Inflammatory macrophage treated with lipopolysaccharide for 4 hours (primary cell): ENCODE measurements around the gene ADGRG3.

Source experiments
- DNase-seq: peaks from one replicate; pipeline ENCODE4 v3.0.0-alpha.2; 2020

The ADGRG3 gene

GRCh38 chr16:57646388-57647039 lies 21.6 kb upstream of the ADGRG3 start:
- no peak for DNase-seq

- no peak for DNase-seq
Measured at GRCh38 chr16:57647136-57647875, 20.8 kb upstream of the ADGRG3 start.

- peak; percentile 56 for DNase-seq
Measured at GRCh38 chr16:57648125-57648524, 20.0 kb upstream of the ADGRG3 start.

- DNase-seq = peak; percentile 77
Measured at GRCh38 chr16:57648581-57649442, 19.3 kb upstream of the ADGRG3 start.

- no peak for DNase-seq
Measured at GRCh38 chr16:57649443-57649751, 18.7 kb upstream of the ADGRG3 start.

- DNase-seq = no peak
Measured at GRCh38 chr16:57649846-57650245, 18.3 kb upstream of the ADGRG3 start.

- DNase-seq = no peak
Measured at GRCh38 chr16:57651344-57652333, 16.5 kb upstream of the ADGRG3 start.

- DNase-seq = no peak
Measured at GRCh38 chr16:57652695-57653471, 15.2 kb upstream of the ADGRG3 start.

- no peak for DNase-seq
Measured at GRCh38 chr16:57653936-57654335, 14.2 kb upstream of the ADGRG3 start.

GRCh38 chr16:57656342-57656955 lies 11.7 kb upstream of the ADGRG3 start:
- DNase-seq = no peak

GRCh38 chr16:57657228-57657627 lies 10.9 kb upstream of the ADGRG3 start:
- DNase-seq = no peak

GRCh38 chr16:57658130-57658877 lies 9.8 kb upstream of the ADGRG3 start:
- no peak for DNase-seq

GRCh38 chr16:57658878-57659674 lies 9.0 kb upstream of the ADGRG3 start:
- no peak for DNase-seq

- DNase-seq = no peak
Measured at GRCh38 chr16:57660715-57661463, 7.2 kb upstream of the ADGRG3 start.

GRCh38 chr16:57661510-57661909 lies 6.6 kb upstream of the ADGRG3 start:
- DNase-seq = no peak

- no peak for DNase-seq
Measured at GRCh38 chr16:57661936-57662906, 5.9 kb upstream of the ADGRG3 start.

GRCh38 chr16:57663436-57663835 lies 4.7 kb upstream of the ADGRG3 start:
- DNase-seq = no peak
